Endothelial cell of umbilical vein (primary cell): ENCODE measurements around the gene BMPR1A. TPM values are rescaled to one million over a fixed set of nuclear protein-coding genes. Genes with fewer than 3 reads are reported as not detected.

ENCODE experiments used
- BruUV-seq: library from RNA; stranded (reverse); fragments of 400-500 nt; replicated peaks from 2 replicates; lab custom pipeline; 2021; lab: Mats Ljungman, UMichigan
- CTCF ChIA-PET: fragments of 300-600, 350-600 bp; sonication (Branson Sonifier 250); formaldehyde crosslinking; loops from one replicate; lab custom pipeline; 2021; ENCODE audit warnings: antibody characterized with exemption, inconsistent platforms; lab: Charles Lee
- POLR2A ChIA-PET: fragments of 300-600, 350-600 bp; sonication (Branson Sonifier 250); formaldehyde crosslinking; loops from one replicate; lab custom pipeline; 2021; ENCODE audit warnings: antibody characterized with exemption, inconsistent platforms; lab: Charles Lee
- DNase-seq: peaks from one replicate; pipeline ENCODE4 v3.0.0-alpha.2; 2011; ENCODE audit warnings: low read depth, low spot score
- FAIRE-seq: peaks from 2 replicates; lab custom pipeline; 2011; peaks lifted over from hg19 to GRCh38; lab: Jason Lieb, UNC
- H2AFZ ChIP-seq: 2 replicates; pipeline ENCODE4 v1.6.0; 2012; ENCODE audit warnings: low read depth, low read length, control low read depth, inconsistent platforms
- H3K27ac ChIP-seq: 2 replicates; pipeline ENCODE4 v1.5.1; 2011; ENCODE audit warnings: low read depth, mild to moderate bottlenecking, control low read depth, low read length, moderate library complexity; ENCODE audit not compliant: insufficient read depth
- H3K27me3 ChIP-seq, 2 experiments: 2 replicates each; pipeline versions ENCODE4 v1.6.0 to v1.6.1; 2011; ENCODE audit warnings: low read length in 2 of 2, mixed read lengths in 1 of 2; ENCODE audit not compliant: control insufficient read depth in 2 of 2, insufficient read depth in 2 of 2
- H3K36me3 ChIP-seq, 2 experiments: 2 replicates in 1 of 2; 3 replicates in 1 of 2; pipeline ENCODE4 v1.5.1; 2011; ENCODE audit warnings: low read length in 2 of 2, mild to moderate bottlenecking in 1 of 2, moderate library complexity in 1 of 2; ENCODE audit not compliant: control insufficient read depth in 2 of 2, insufficient read depth in 2 of 2; ENCODE audit errors: extremely low read depth in 1 of 2
- H3K4me1 ChIP-seq: 3 replicates; pipeline ENCODE4 v1.5.1; 2011; ENCODE audit warnings: mild to moderate bottlenecking, low read length; ENCODE audit not compliant: control insufficient read depth, insufficient read depth; ENCODE audit errors: extremely low read depth
- H3K4me2 ChIP-seq: 2 replicates; pipeline ENCODE4 v1.6.1; 2011; ENCODE audit warnings: low read length, control low read depth, mixed read lengths; ENCODE audit not compliant: insufficient read depth
- H3K4me3 ChIP-seq, 3 experiments: fragments of 200-600 bp in 1 of 3; sonication (generic), shearing (Covaris generic) in 1 of 3; replicated peaks in 1 of 3; 2 replicates each; pipeline ENCODE4 v1.5.1; 2011 to 2016; ENCODE audit warnings: control low read depth in 3 of 3, low read length in 3 of 3, mild to moderate bottlenecking in 2 of 3, inconsistent platforms in 1 of 3, low read depth in 1 of 3, moderate library complexity in 1 of 3; ENCODE audit not compliant: insufficient read depth in 1 of 3
- H3K79me2 ChIP-seq: 2 replicates; pipeline ENCODE4 v1.6.0; 2012; ENCODE audit warnings: low read length, inconsistent platforms; ENCODE audit not compliant: control insufficient read depth, insufficient read depth
- H3K9ac ChIP-seq: replicated peaks from 2 replicates; pipeline ENCODE3; 2011; ENCODE audit warnings: low read length, control low read depth; ENCODE audit not compliant: insufficient read depth; ENCODE audit errors: extremely low read depth
- H3K9me1 ChIP-seq: replicated peaks from 3 replicates; pipeline ENCODE4 v1.6.0; 2011; ENCODE audit warnings: mild to moderate bottlenecking, low read length; ENCODE audit not compliant: control insufficient read depth, insufficient read depth; ENCODE audit errors: extremely low read depth
- H3K9me3 ChIP-seq: replicated peaks from 2 replicates; pipeline ENCODE4 v1.5.1; 2012; ENCODE audit warnings: low read length, inconsistent platforms; ENCODE audit not compliant: control insufficient read depth, insufficient read depth
- H4K20me1 ChIP-seq: replicated peaks from 2 replicates; pipeline ENCODE3; 2011; ENCODE audit warnings: mild to moderate bottlenecking, low read length; ENCODE audit not compliant: control insufficient read depth, insufficient read depth; ENCODE audit errors: extremely low read depth
- CTCF ChIP-seq, 2 donors: IDR thresholded peaks; 1 replicate in 1 of 2; 2 replicates in 1 of 2; pipeline ENCODE4 v1.5.1; 2011; ENCODE audit warnings: low read length in 2 of 2, mild to moderate bottlenecking in 2 of 2, moderate library complexity in 2 of 2, control low read depth in 1 of 2, inconsistent platforms in 1 of 2, low read depth in 1 of 2; ENCODE audit not compliant: insufficient read depth in 1 of 2; ENCODE audit errors: extremely low read depth in 1 of 2
- EZH2 ChIP-seq: IDR thresholded peaks from 2 replicates; pipeline ENCODE4 v1.6.1; 2012; ENCODE audit warnings: borderline replicate concordance, low read depth, mild to moderate bottlenecking, moderate library complexity, low read length, inconsistent platforms; ENCODE audit not compliant: severe bottlenecking
- FOS ChIP-seq: IDR thresholded peaks from 2 replicates; pipeline ENCODE4 v1.6.1; 2011; ENCODE audit warnings: mild to moderate bottlenecking, low read length, moderate library complexity, borderline replicate concordance; ENCODE audit not compliant: insufficient read depth
- GATA2 ChIP-seq: IDR thresholded peaks from 2 replicates; pipeline ENCODE4 v1.7.0; 2011; ENCODE audit warnings: low read depth, mild to moderate bottlenecking, moderate library complexity, mixed read lengths, low read length; ENCODE audit not compliant: insufficient read length, insufficient read depth
- JUN ChIP-seq: IDR thresholded peaks from 2 replicates; pipeline ENCODE4 v1.6.1; 2011; ENCODE audit warnings: borderline replicate concordance, low read depth; ENCODE audit not compliant: insufficient read length, insufficient read depth
- MAX ChIP-seq: IDR thresholded peaks from 2 replicates; pipeline ENCODE4 v1.6.1; 2011; ENCODE audit not compliant: insufficient read depth, insufficient read length
- MYC ChIP-seq: IDR thresholded peaks from one replicate; pipeline ENCODE4 v1.6.1; 2011; ENCODE audit warnings: mild to moderate bottlenecking, low read depth, low read length
- POLR2A ChIP-seq: IDR thresholded peaks from 2 replicates; pipeline ENCODE4 v1.6.1; 2012; ENCODE audit warnings: low read depth, mild to moderate bottlenecking, control low read depth, low read length
- POLR2AphosphoS5 ChIP-seq: IDR thresholded peaks from 2 replicates; pipeline ENCODE4 v1.6.1; 2012; ENCODE audit warnings: low read depth, mild to moderate bottlenecking, control low read depth, low read length, moderate library complexity; ENCODE audit not compliant: insufficient read depth
- dilution Hi-C: fragments of 300-500 bp; cut with MboI; formaldehyde crosslinking; loops from one replicate; pipeline ENCODE4 v1.15.0; 2019; ENCODE audit warnings: low sequenced_read_pairs; ENCODE audit not compliant: extremely low pct_ligation_motif_present
- intact Hi-C: fragments of 100-400 bp; cut with micrococcal nuclease; formaldehyde crosslinking; loops from one replicate; pipeline ENCODE4 v1.10.0; 2022
- polyA plus RNA-seq, 4 experiments: library from polyadenylated mRNA; depleted of rRNA in 3 of 4; stranded (reverse) in 3 of 4; unstranded in 1 of 4; fragments of >200 nt; gene quantifications; 2 replicates each; pipeline versions ENCODE4 v1.2.1 to v1.2.3, GENCODE V29; 2011 to 2012; ENCODE audit warnings: missing spikeins in 1 of 4
- total RNA-seq: library from RNA; stranded (reverse); gene quantifications from 2 replicates; pipeline ENCODE4 v1.2.3, GENCODE V29; 2021

Gene BMPR1A
- total and polyA plus RNA-seq, 2 donors (not counting 3 experiments of a cell fraction or from before 2014, with no cell fraction given) = not detected

GRCh38 chr10:86813101-86813500 lies 56.7 kb downstream of the BMPR1A start:
- Histone ChIP-seq H3K27me3 (peaks cover 17 to 28% of the 10 kb centered on the region in 2 experiments), H3K9me1 (no peaks in the 10 kb centered on the region), H4K20me1 (no peaks in the 10 kb centered on the region), H3K9ac (no peak overlapping the region), H3K9me3 (no peaks in the 10 kb centered on the region), H3K79me2 (no peaks in the 10 kb centered on the region), H3K36me3 (no peaks in the 10 kb centered on the region), H3K4me1 (no peaks in the 10 kb centered on the region), H3K4me2 (no peak overlapping the region), H3K27ac (no peak overlapping the region), H3K4me3 (no peak overlapping the region), H2AFZ (no peak overlapping the region)
- ChIA-PET POLR2A (no interaction called here), CTCF (no interaction called here)
- no peak for FAIRE-seq
- no peak for DNase-seq
- no TSS peak for BruUV-seq
- dilution Hi-C loops (no loop called here), intact Hi-C loops (no loop called here)
- no peak for TF ChIP-seq JUN
- no peak for TF ChIP-seq POLR2AphosphoS5
- TF ChIP-seq CTCF (IDR thresholded peaks at IDR 0.05; ENCODE audit: extremely low read depth in 1 of 2, insufficient read depth in 1 of 2, low read depth in 1 of 2, low read length in 2 of 2) = no peak
- TF ChIP-seq MYC = no peak
- no peak for TF ChIP-seq POLR2A

GRCh38 chr10:86813982-86814381 lies 57.6 kb downstream of the BMPR1A start:
- Histone ChIP-seq H4K20me1 (no peaks in the 10 kb centered on the region), H3K9ac (no peak overlapping the region), H3K9me3 (no peaks in the 10 kb centered on the region), H3K79me2 (no peaks in the 10 kb centered on the region), H2AFZ (no peak overlapping the region), H3K27me3 (peaks cover 19 to 25% of the 10 kb centered on the region in 2 experiments), H3K9me1 (no peaks in the 10 kb centered on the region), H3K27ac (no peak overlapping the region), H3K4me3 (no peak overlapping the region), H3K4me2 (no peak overlapping the region), H3K4me1 (no peaks in the 10 kb centered on the region), H3K36me3 (no peaks in the 10 kb centered on the region)
- CTCF ChIA-PET = interaction anchor here (0.9 kb wide), 1 partner anchor 19 kb away, joined by 3 read pairs; no protein-coding TSS in a partner anchor
- no TSS peak for BruUV-seq
- TF ChIP-seq MAX = no peak
- TF ChIP-seq GATA2 = no peak
- no peak for TF ChIP-seq POLR2A
- TF ChIP-seq EZH2 = no peak
- no peak for TF ChIP-seq CTCF (IDR thresholded peaks at IDR 0.05; ENCODE audit: extremely low read depth in 1 of 2, insufficient read depth in 1 of 2, low read depth in 1 of 2, low read length in 2 of 2)
- TF ChIP-seq POLR2AphosphoS5 = no peak
- TF ChIP-seq JUN = no peak
- TF ChIP-seq FOS = no peak
- TF ChIP-seq MYC = no peak
- POLR2A ChIA-PET = no interaction called here
- DNase-seq (no peak), FAIRE-seq (no peak)
- dilution Hi-C loops = no loop called here
- intact Hi-C loops = no loop called here
